GM18505 (cell line): Measurements from ENCODE around the gene CCL14.

Experiments used
- ATAC-seq: cut with Tn5 transposase; IDR thresholded peaks from one replicate; pipeline ENCODE4 v1.9.1; 2021; ENCODE audit not compliant: unreplicated experiment
- POLR2A ChIP-seq: IDR thresholded peaks from 4 replicates; pipeline ENCODE4 v1.6.1; 2011; ENCODE audit warnings: borderline replicate concordance; ENCODE audit not compliant: insufficient read depth, insufficient read length; ENCODE audit errors: extremely low read depth

The CCL14 gene

GRCh38 chr17:35977509-35977908 is 9.0 kb downstream of the CCL14 start:
- no peak for TF ChIP-seq POLR2A

GRCh38 chr17:35973333-35974260 is 12.9 kb downstream of the CCL14 start:
- ATAC-seq, result no peak
- no peak for TF ChIP-seq POLR2A

More at GRCh38 chr17:35977509-35977908, 9.0 kb downstream of the CCL14 start:
- ATAC-seq, result no peak

- ATAC-seq, result no peak
- no peak for TF ChIP-seq POLR2A
Measured at GRCh38 chr17:35972945-35973332, 13.6 kb downstream of the CCL14 start.

GRCh38 chr17:35972535-35972934 is 14.0 kb downstream of the CCL14 start:
- ATAC-seq, result no peak
- TF ChIP-seq POLR2A, result no peak

- TF ChIP-seq POLR2A, result no peak
- no peak for ATAC-seq
Measured at GRCh38 chr17:35972066-35972465, 14.5 kb downstream of the CCL14 start.

GRCh38 chr17:35969558-35970380 is 16.8 kb downstream of the CCL14 start:
- no peak for TF ChIP-seq POLR2A

GRCh38 chr17:35968520-35969054 is 17.9 kb downstream of the CCL14 start:
- no peak for ATAC-seq
- TF ChIP-seq POLR2A, result no peak

More at GRCh38 chr17:35969558-35970380, 16.8 kb downstream of the CCL14 start:
- ATAC-seq, result no peak

- ATAC-seq, result no peak
- no peak for TF ChIP-seq POLR2A
Measured at GRCh38 chr17:35965272-35965671, 21.3 kb downstream of the CCL14 start.

- no peak for TF ChIP-seq POLR2A
- no peak for ATAC-seq
Measured at GRCh38 chr17:35963663-35964062, 22.9 kb downstream of the CCL14 start.

GRCh38 chr17:35953720-35954119 is 32.8 kb downstream of the CCL14 start:
- no peak for TF ChIP-seq POLR2A
- no peak for ATAC-seq

- no peak for ATAC-seq
- no peak for TF ChIP-seq POLR2A
Measured at GRCh38 chr17:35949401-35949800, 37.1 kb downstream of the CCL14 start.

- TF ChIP-seq POLR2A, result no peak
Measured at GRCh38 chr17:35948092-35948491, 38.4 kb downstream of the CCL14 start.

GRCh38 chr17:35947156-35947585 is 39.4 kb downstream of the CCL14 start:
- no peak for TF ChIP-seq POLR2A
- ATAC-seq, result no peak

More at GRCh38 chr17:35948092-35948491, 38.4 kb downstream of the CCL14 start:
- ATAC-seq, result no peak
